Activated T-cell treated with anti-CD3 and anti-CD28 coated beads for 1 hour (primary cell): ENCODE measurements around the gene SORBS1.
"Not testable (repeated sequence)": the region's sequence is repeated elsewhere in the genome, so short reads cannot be mapped to it uniquely, and the experiment has no call there.

Experiments used
- DNase-seq: peaks from one replicate; pipeline ENCODE4 v3.0.0-alpha.2; 2020; ENCODE audit warnings: low read depth

Gene SORBS1

DNA sequence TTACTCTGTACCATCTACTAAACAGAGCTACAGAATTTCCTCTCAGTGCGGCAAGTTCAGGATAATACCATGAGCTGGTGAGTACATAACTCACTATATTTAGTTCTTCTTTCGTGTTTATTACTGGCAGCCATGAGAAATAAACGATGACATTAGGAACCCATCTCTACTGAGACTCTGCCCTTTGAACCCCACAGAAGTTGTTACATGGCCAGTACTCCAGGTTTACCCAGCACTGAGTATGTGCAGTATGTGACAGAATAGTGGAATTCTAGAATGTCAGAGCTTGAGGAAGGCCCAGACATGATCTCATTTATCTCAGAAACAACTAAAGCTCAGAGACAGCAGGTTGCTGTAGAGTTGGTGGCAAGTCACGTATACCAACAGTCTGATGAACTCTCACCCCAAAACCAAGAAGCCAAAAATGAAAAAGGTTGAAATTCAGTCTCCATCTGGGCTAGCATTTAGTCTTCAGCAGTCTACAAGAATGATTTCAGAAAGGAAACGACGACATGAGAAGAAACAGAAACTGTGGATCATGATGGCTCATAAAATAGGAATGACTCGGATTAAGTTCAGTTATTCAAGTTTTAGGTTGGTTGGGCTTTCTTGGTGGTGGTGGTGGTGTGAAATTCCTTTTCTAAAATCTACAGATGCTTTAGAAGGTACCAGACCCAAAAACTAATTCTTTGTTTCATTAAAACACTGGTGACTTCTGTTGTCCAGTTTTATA is 78.5 kb downstream of the SORBS1 start:
- no peak for DNase-seq

DNA sequence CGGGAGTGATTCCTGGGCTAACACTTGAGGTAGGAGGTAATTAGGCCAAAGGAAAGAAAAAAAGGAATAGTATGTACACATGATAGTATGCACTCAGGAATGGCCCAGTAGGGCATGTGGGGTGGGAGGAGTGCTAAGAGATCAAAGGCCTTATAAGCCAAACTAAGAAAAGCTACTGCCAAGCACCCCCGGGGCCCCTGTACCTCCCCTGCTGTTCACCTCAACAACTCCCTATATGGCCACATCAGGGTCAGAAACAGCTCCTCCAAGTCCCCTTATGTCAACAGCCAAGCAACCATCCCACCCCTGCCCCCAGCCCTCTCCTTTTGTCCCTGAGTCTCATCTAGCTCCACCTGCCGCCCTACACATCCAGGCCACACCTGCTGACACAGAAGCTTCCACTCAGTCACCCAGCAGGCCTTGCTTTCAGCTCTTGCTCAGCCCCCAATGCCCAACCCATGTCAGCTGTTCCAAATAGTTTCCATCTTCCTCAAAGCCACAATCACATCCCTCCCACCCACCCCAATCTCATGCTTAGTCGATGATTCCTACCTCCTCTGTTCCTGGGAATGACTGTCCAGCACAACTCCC is 80.2 kb downstream of the SORBS1 start:
- no peak for DNase-seq

DNA sequence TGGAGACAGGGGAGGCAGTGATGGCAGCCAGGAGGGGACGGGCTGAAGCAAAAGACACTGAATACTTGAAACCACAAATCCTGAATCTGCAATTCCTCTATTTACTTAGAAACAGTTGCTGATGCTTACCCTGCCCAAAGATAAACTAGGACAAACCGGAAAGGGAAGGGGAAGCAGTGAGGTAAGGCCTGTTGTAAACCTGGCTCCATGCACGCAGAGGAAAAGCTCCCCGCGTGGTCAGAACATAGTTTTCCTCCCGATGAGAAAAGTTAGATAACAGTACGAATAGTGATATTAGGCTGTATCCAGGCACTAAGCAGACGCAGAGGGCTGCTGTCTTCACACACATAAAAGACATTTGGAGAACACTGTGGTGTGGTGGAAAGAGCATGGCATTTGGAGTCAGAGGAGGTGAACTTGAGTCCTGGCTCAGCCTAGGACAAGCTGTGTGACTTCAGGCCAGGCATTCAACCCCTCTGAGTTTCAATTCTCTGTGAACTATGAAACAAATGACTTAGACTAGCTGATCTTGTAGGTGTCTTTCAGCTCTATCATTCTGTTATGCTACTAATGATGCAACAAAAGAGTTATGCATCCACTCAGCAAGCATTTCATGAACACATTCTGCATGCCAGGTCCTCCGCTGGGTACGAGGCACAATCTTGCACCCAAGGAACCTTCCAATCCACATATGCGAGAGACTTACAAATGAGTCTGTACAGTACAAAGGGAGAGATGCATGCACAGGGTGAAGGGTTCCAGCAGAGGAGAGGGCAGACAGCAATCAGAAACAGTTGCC is 80.9 kb downstream of the SORBS1 start:
- DNase-seq, result no peak

DNA sequence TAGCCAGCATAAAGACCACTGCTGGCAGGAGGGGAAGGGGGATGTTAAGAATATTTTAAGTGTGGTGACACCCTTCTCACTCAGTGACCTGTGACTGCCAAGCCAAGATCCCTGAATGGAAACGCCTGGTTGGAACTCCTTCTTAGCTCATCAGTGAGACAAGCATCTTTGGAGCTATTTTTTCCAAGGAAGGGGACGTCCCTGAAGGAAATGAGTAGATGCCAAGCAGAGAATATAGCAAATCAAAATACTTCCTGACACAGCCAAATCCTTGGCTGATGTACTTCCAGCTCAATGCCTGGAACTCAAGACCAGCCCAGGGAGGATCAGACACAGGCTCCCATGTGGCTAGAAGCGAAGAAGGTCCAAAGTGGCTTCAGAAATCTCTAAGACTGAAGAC is 82.2 kb downstream of the SORBS1 start:
- no peak for DNase-seq

DNA sequence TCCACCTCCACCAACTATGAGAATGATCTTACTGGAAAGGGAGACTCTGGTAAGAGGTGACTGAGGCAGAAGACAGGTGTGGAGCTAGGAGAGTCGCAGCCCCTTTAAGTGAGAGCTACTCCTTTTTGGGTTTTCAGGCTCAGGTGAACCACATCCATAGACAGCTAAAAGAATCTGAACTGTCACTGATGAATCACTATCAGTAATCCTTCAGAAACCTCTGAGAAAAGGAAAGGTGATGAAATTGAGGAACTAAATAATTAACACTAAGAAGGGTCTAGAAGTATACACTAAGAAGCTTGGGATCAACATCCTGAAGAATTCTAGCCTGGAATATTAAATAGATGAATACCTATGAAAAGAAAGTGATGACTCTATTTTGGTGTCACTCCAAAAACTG is 83.0 kb downstream of the SORBS1 start:
- DNase-seq, result no peak

DNA sequence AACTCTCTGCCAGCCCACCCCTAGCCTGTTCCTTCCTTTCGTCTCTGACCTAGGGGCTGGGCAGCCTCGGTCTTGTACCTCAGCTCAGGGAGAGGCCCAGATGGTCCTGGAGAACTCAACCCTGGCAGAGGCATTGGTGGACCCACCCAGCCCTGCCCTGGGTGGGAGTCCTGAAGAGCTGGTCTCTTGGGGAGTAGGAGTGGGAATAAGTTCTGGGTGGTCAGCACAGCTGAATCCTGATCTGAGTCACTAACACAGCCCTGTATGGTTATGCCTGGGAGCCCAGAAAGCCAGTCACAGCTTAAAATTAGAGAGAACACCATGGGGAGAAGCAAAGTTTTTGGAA is 84.0 kb downstream of the SORBS1 start:
- DNase-seq, result no peak

DNA sequence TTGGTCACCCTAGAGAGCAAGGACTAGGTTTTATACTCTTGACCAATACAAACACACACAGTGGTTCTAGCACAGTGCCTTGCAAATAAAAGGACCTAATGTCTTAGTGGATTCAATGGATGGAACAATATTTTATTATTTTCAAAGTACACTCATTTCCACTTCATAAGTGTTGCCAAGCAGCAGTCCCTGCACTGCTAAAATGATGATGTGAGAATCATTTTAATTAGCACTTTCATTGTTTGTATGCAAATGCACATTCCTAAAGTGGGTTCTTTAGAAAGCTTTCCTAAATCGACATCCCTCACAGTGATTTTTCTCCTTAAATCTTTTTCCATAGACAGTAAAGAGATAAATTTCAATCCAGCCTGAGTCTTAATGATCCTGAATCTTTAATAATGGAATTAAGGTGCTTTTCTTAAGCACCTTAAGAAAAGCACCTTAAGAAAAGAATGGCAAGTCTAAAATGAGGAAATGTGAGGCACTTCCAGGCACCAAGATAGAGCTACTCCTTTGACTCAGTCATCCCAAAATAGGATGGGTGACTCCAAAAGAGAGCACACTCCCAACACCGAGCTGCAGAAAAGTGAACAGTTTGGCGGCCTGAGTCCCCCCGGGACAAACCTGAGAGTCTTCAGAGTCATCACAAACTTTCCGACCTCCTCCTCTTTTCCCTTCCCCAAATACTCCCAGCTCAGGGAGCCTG is 84.5 kb downstream of the SORBS1 start:
- no peak for DNase-seq

DNA sequence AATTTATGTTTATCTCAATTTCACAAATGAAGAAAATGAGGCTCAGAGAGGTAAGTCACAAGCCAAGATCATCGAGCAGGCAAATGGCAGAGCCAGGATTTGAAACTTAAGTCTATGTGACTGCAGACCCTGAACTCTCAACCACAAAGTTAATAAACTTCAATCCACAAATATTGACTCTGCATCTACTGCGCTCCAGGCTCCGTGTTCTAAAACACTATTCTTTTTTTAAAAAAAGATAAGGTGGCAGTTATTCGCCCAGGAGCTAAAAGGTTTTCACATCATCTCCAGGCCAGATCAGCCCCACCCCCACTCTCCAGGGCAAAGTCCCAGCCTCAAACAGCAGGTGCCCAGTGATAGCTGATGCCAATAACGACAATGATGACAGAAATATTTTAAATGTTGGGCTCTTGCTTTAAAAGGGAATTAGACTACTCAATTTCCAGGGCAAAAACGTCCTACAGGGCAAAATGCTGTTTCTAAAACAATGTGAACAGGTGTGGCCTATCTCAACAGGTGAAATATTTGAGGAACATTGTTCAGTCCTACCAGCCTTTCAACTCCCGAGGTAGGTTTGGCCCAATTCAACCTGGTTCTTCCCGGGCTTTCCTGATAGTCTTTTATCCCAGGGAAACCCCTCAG is 85.2 kb downstream of the SORBS1 start:
- DNase-seq, result no peak

DNA sequence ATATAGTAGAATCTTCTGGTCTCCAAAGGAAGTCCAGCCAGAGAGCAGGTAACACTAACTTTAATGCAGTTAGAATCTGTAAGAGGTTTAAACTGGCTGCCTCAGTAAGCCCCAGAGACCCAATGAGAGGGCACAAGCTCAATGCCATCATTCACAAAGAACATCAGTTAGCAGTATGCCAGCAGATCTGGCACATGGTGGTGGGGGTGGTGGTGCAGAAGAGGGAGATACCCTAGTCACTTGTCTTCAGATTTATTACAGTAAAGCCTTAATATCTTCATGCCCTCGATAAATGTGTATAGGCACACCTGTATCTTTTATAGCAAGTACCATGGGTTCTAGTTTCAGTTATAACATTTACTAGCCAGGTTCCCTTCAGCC is 86.2 kb downstream of the SORBS1 start:
- no peak for DNase-seq

DNA sequence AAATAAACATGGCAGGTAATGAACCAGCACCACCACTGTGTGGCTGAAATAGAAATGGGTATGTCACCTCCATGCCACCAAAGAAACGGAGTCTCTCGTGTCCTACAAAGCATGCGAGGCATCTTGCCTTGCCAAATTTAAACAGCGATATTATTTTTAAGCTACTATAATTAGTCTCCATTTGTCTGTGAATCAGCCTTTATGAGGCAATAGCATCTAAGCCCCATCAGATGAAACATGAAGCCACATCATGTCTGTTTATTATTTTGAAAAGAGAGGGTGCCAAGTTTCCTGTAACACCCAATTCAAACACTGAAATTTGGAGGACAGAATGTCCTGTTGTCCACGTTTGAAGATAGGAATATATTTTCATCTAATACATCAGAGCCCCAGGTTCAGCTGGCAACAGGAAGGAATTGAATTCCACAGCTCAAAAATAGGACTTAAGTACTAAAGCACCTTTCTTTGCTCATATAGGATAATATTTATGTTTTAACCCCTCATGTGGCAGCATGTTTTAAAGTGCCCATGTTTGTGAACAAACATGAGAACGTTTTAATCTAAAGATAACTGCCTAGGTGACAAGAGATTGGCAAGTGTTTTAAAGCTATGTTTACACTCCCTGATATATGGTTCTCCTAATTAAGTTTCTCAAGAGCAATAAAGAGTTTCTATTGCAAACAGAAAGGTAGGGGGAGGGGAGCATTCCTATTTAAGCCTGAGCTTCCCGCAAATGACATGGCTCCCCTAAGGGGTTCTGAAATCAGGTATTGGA is 86.8 kb downstream of the SORBS1 start:
- no peak for DNase-seq

DNA sequence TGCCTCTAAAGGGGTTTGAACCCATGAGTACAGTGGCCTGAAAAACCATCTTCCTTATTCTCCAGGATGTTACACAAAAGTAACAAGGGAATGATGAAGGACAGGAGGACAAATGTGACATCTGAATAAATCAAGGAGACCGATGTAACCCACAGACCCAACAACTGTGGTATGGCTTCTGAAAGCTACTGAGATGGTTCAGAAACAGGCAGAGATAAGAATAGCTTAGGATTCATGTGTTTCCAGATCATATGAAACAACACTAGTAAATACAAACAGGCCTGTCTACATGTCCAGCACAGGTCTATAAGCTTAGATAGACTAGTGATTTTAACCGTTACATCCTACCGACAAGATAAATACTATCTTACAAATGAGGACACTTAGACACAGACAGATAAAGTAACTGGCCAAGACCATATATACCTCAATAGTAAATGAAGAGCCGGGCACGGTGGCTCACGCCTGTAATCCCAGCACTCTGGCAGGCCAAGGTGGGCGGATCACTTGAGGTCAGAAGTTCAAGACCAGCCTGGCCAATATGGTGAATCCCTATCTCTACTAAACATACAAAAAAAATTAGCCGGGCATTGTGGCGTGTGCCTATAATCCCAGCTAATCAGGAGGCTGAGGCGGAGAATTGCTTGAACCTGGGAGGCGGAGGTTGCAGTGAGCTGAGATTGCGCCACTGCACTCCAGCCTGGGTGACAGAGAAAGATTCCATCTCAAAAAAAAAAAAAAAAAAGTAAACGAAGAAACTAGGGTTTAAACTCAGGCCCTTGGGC is 88.7 kb downstream of the SORBS1 start:
- DNase-seq, result no peak

DNA sequence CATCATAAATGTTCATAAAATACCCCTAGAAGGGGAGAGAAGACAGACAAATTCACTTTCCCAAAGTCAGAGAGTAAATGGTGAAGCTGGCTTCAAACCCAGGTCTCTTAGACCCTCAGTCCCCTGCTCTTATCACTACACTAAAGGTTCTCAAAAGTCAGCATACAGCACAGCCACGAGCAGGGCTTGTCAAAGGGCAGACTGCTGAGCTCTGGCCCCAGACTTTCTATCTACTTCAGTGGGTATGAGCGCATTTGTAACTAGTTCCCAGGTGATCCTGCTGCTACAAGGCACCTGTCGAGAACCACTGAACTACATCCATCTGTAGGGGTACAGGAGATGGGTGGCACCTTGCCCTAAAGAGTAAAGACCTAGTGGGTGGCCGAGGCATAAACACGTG is 91.5 kb downstream of the SORBS1 start:
- no peak for DNase-seq

DNA sequence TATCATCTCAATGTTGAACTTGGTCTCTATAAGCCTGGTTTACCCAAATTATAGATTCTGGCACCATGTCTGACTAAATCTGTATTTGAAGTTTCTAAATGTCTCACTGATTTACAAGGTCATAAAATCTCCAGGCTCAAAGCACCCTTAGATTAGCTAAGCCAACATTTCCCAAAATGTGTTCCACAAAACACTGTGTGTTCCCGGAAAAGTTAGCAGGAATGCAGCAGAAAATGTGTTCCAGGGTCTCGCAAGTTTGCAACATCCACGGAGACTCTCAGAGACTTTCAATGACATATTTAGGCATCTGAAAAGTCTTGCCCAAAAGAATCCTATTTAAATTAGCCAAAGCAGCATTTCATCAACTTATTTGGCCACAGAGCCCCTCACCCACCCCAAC is 91.9 kb downstream of the SORBS1 start:
- no peak for DNase-seq

DNA sequence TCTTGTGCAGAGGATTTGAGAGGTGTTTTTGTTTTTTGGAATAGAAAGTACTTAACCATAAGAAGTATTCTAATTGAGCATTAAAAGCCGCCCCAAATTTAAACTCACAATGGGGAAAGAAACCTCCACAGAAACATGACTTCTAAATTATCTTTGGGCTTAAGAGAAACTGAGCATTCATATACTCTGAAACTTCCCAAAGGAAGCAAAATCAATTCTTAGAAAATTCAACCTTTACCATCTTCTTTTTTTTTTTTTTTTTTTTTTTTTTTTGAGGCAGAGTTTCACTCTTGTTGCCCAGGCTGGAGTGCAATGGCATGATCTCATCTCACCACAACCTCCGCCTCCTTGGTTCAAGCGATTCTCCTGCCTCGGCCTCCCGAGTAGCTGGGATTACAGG is 93.5 kb downstream of the SORBS1 start:
- not testable (repeated sequence) for DNase-seq

DNA sequence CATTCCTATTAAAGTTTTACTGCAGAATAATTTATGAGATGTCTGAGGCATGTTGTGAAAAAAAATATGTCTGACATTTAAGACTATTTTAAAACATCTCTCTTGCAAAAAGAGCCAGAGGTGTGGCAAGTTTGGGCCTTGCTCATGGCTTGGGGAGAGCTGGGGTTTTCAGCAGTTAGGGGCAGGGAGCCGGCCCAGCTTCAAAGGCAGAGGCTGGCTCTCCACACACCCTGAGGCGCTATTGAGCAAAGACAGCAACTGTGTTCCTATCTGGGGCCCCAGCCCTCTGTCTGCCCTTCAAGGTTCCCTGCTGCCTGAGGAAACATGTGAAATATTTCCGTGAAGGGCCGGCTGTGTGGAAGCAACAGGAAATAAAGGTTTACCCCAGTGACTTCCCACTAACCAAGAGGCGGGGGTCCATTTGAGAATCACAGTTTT is 94.0 kb downstream of the SORBS1 start:
- DNase-seq, result no peak

DNA sequence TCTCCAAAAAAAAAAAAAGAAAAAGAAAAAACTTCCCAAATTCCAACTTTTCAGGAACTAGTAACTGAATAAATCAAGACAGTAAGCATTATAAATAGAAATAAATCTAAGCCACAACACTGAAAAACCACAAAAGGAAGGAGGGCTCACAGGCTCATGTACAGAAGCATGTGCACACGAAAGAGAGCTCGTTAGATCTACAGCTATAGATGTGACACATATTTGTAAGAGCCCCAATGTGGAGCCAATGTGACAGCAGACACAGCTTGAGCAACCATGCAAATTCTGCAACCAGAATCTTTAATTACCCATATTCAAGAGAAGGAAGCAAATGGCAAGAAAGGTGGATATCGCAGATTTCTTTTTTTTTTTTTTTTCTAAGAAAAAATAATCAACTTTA is 94.7 kb downstream of the SORBS1 start:
- DNase-seq, result no peak

DNA sequence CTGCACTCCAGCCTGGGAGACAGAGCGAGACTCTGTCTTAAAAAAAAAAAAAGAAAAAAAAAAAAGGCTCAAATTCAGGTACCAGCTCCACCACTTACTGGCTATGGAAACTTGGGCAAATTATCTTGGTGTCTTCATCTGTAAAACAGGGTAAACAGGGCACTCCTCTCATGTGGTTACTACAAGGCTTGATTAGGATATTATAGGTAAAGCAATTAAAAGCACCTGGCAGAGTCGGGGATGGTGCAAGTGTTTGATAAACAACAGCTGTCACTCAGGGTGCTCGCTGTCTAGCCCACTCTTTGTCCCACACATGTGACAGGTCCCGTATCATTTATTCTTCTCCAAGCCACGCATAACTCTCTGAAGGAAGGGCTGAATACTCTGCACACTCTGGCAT is 96.9 kb downstream of the SORBS1 start:
- DNase-seq, result no peak

DNA sequence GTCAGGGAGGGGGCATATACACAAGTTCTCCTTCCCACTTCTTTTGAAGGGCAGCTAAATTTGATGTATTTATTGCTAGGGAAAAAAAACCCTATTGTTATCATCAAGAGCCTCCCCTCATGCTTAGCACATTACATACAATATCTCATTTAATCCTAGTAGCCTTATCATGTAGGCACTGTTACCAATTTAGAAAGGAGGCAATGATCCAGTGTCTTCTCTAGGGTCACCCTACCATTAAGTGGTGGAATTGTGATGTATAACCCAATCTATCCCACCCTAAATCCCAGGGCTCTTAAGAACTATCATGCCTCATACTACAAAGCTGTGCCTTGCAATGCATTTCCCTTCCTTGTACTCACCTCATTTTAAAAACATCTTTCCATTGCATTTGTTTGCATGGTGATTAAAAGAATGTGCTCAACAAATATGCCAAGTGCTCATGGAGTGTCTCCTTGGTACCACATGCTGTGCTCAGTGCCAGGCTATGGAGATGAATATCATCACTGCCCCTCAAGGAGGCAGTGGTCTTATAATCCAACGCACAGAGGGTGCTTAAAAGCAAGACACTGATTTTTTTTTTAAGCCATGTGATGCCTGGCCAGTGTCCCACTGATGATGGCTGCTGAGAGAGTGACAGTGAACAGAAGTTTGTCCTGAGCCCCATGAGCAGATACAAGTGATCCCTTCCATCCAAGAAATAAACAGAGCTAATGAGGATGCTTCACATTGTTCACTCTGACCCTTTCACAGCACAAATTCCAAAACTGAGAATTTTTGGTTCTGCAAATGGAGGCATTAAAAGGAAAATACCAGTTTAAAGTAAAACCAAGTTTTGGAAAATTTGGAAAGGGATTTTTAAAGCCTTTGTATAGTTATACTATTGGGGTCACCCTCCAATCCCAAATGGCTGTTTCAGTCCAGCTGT is 98.2 kb downstream of the SORBS1 start:
- no peak for DNase-seq

DNA sequence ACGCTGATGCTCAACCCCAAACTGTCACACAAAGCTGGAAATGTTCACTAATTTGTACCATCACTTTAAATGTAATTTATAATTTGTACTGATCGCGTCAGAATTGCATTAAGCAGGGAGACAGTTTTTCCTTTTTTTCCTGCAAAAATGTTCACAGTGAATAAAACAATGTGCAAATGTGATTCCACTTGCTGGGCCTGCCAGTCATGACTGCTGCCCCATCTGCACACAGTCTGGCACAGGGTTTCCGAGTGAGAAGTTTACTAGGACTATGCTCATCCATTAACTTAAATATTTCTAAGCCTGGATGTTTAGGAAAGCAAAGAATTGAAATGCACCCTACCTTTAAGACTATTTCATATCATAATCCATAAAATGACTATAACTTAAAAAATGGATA is 99.6 kb downstream of the SORBS1 start:
- no peak for DNase-seq
